NCI-H1417 treated with DMSO at 0.1 percent for 48 hours (cell line): ENCODE data around the gene FOXL2NB.

Source experiments
- DNase-seq: peaks from one replicate; lab custom pipeline; 2025; lab: John Stamatoyannopoulos, UW

Gene FOXL2NB

DNA sequence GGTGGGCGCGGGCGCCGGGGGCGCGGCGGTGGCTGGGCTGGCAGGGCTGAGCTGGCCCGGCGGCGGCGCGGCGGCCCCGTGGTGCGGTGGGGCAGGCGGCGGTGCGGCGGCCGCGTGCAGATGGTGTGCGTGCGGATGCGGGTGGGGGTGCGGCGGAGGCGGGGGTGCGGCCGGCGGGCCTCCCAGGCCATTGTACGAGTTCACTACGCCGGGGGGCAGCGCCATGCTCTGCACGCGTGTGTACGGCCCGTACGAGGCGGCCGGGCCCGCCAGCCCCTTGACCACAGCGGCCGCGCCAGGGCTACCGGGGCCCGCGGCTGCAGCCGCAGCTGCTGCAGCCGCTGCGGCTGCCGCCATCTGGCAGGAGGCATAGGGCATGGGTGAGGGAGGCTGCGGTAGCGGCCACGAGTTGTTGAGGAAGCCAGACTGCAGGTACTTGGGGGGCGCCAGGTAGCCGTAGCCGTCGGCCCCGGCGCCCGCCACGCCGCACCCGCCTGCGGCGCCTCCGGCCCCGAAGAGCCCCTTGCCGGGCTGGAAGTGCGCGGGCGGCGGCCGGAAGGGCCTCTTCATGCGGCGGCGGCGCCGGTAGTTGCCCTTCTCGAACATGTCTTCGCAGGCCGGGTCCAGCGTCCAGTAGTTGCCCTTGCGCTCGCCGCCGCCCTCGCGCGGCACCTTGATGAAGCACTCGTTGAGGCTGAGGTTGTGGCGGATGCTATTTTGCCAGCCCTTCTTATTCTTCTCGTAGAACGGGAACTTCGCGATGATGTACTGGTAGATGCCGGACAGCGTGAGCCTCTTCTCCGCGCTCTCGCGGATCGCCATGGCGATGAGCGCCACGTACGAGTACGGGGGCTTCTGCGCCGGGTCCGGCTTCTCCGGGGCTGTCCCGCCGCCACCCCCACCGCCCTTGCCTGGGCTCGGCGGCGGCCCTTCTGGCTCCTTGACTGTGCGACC, 1.0 kb upstream of the FOXL2NB start:
- DNase-seq = no peak

DNA sequence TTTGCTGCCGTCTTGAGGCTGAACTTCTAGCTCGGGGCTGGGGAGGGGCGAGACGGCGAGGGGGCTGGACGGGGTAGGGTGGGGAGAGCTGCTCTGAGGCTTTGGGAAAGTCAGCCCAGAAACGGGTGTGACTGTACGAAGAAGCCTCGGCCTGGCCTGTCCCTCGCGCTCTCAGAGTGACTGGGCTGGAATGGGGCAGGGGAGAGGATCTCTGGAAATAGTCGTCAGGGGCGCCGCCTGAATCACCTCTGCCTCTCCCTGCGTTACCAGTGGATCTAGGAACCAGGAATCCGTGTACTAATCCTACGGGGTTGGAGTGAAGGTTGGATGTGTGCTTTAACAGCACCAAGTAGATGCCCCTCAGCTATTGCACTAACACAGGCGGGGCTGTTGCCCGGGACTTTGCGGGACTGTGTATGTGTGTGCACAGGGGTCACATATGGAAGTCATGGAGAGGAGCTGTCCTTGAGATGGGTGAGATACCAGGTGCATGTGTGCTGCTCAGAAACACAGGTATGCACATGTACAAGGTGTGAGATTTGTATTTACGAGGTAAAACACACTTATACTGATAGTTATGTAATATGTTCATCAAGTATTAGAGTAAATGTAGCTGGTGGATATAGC, 591 bp downstream of the FOXL2NB start:
- DNase-seq = no peak

DNA sequence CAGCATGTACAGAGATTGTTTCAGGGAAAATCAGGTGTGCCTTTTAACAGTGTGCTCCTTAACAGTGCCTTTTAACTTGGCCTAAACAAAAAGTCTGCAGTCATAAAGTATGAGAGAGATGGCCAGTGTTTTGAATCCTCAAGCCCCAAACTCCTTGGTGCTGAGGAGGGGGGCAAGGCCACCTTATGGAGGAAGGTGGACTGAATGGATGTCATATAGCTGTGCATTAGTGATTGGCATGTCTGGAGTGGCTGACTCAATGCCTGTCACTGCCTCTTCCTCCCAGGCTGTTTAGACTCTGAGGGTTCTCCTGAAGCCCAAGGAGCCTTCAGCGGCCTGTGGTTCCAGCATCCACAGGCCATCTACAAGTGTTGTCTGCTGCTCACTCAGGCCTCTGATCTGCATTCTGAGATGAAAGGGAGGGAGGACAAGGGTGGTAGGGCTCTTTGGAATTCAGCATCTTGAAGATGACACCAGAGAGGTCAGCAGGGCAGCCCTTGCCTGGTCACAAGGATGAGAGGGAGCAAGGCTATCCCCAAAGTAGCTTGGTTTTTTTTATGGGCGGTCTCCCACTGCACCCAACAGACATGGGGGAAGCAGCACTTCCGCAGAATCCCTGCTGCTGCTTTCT, 1.5 kb downstream of the FOXL2NB start:
- DNase-seq = no peak

DNA sequence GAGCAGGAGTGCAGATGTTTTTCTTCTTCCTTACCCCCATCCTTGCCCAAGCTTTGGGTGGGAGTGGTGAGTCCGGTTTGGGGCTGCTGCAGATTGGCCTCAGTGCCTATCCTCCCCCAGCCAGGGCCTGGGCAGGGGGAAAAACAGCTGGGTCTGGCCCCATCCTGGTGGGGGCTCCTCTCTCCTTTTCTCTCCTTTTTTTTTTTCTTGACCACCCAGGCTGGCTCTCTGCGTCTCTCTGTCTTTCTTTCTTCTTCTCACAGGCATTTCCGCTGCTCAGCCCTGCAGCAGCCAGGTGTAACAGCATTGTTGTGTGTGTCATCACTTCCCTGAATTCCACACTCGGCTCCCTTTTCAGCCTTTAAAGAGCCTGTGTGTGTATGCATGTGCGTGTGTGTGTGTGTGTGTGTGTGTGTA, 2.0 kb downstream of the FOXL2NB start:
- no peak for DNase-seq

DNA sequence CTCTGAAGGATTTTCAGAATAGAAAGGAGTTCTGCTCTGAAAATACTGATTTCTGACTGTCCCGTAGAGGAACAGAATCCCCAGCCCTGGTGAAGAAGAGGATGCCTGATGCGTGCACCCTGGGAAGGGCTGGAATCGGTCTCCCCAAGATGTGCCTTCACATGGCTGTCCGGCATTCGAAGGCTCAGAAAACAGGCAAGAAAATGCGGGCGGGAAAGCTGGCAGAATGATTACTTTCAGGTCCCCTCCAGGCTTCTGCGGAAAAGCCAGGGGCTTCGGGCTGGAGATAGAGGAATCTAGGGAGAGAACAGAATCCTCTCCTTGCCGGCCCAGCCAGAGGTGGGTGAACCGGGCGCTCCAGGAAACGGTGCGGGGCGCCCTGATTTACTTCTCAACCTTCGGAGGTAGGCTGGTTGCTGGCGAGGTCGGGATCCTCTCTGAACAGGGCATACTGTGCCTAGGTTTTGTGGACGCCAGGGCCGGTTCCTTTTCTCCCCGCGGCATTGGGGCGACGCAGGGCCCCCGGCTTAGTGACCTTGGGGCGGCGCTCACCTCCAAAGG, 2.5 kb downstream of the FOXL2NB start:
- no peak for DNase-seq

DNA sequence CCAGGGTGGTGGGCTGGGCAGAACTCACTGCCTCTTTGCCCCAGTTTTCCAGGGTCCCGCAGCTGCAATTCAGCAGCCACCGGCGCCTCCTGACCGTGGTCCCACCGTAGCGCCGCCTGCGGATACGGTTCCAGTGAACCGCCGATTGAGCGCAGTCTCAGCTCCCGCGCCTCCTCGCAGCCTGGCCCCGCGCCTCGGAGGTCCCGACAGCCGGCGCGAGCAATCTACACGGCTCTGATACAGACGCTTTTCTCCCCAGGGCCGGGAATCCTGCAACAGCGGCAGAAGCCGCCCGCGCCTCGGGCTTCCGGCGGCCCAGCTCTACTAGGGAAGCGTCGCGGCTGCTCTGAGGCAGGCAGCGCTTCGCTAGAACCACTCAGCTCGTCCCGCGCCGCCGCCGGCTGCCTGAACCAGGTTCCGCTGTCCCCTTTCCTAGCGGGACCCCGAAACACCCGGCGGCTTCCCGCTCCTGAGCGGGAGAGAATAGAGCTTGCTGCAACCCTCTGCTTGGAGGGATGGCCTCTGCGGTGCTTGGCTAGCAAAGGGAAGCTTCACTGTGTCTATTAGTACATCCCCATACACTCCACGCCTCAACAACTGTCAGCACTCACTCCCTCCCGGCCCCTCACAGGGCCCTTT, 3.1 kb downstream of the FOXL2NB start:
- DNase-seq = no peak

DNA sequence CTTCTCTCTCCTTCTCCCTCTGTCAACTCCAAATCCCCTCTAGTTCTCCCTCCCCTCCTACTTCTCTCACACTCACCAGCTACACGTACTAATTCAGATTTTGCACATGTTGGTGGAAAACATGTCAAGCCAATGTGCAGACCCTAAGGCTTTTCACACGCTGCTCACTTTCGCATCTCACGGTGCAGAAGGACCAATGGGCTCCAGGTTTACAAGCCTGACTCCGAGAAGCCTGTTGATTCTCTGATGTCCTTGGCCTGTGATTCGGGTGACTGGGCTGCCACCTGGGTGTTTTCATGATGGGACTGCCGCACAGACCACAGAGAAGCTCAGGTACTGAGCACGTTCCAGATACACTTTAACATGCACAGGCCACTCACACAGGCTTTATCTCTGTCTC, 3.7 kb downstream of the FOXL2NB start:
- DNase-seq = no peak

GRCh38 chr3:138960417-138960852, 13.4 kb downstream of the FOXL2NB start:
- DNase-seq = no peak

DNA sequence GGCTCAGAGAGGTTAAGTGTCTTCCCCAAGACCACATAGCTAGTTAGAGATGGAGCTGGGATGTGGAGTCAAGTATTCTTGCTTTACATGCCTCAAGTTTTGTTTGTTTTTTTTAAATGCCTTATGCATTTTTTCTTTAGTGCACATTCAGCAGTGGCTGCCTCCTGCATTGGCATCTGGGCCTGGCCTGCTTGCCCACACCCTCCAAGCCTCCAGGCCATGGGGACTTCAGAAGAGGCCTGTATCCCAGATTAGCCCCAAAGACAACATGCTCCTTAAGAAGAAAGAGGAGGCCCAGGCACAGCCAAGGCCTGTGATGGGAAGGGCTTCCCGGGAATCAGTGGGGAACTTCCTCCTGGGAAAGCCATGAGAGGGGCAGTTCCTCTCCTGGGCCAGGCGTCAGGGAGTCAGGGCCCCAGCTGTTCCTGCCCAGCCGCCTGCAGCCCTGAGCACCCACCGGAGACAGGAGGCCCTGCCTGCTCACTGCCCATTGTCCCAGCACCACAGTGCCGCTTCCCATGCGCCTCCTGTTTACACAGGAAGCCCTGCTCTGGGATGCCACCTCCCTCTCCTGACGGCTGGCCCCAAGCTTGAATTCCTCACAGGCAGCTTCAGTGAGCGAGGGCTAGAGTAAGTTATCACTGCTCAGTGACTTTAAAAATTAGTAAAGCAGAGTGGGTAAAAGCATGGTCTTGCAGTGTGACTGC, 16.0 kb downstream of the FOXL2NB start:
- DNase-seq = no peak

DNA sequence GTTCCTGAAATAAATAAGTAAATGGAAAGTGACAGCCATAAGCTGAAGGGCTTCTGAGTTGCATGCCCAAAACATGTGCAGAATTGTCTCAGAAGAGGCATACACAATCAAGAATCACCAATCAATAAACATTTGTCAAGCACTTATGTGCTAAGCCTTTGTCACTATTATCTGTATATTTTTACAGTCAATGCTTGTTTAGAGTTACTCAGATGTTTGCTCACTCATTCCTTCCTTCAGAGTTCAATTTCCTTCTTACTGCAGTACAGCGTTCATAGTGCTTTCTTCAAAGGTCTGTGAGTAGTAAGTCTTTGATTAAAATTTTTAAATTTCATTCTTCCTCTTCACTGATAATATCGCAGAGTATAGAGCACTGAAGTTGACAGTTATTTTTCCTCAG, 17.2 kb downstream of the FOXL2NB start:
- DNase-seq = no peak

GRCh38 chr3:138964923-138965322, 17.9 kb downstream of the FOXL2NB start:
- no peak for DNase-seq

DNA sequence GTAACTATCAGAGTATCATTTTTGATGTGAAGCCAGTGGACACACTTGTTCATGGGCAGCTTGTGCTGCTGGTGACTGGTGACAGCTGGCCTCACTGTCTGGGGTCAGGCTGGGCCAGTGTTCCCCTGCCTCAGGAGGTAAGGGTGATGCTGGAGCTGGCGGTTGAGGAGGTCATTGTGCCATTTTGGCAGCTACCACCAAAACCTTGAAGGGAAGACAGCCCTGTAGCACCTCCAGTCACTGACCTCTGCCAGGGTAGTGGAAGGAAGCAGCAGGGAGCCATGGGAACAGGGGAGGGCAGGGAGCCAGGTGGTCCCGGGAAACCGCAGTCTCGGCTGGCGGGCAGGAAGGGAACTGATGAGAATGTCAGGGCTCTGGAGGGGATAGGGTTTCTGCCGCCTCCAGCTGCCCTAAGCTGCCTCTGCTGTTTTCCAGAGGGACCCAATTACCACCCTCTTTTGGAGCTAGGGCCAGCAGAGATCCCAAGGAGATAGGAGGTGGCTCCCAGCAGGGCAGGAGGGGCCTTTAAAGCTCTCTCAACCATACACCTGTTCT, 24.8 kb downstream of the FOXL2NB start:
- DNase-seq = no peak

- DNase-seq = no peak
Measured at GRCh38 chr3:138972941-138973340, 25.9 kb downstream of the FOXL2NB start.

GRCh38 chr3:138974462-138974861, 27.4 kb downstream of the FOXL2NB start:
- DNase-seq = no peak

GRCh38 chr3:138975351-138975750, 28.3 kb downstream of the FOXL2NB start:
- no peak for DNase-seq

- no peak for DNase-seq
Measured at GRCh38 chr3:138976047-138976446, 29.0 kb downstream of the FOXL2NB start.

- no peak for DNase-seq
Measured at GRCh38 chr3:138984816-138985215, 37.8 kb downstream of the FOXL2NB start.

- DNase-seq = no peak
Measured at GRCh38 chr3:138985932-138986331, 38.9 kb downstream of the FOXL2NB start.

- no peak for DNase-seq
Measured at GRCh38 chr3:138987181-138987580, 40.2 kb downstream of the FOXL2NB start.

DNA sequence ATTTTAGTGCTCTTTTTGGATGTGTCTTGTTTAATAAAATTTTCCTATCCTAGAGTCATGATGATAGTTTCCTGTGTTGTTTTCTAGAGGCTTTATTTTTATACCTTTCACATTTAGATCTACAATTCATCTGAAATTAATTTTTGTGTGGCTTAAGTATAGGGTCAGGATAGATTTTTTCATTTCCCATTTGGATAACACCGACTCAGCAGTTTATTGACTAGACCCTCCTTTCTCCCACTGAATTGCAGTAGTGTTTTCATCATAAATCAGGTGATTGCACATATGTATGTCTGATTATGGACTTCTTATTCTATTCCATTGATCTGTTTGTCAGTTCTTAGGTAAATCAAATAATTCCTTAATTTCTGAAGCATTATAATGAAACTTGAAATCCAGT, 48.7 kb downstream of the FOXL2NB start:
- DNase-seq = no peak
